K562 (cell line): ENCODE results near the gene CABP7. TPM values are rescaled to one million over a fixed set of nuclear protein-coding genes. Genes with fewer than 3 reads are reported as not detected.

ENCODE experiments used
- ATAC-seq: fragments of 200-7000 bp; cut with Tn5 transposase; 3 replicates; pipeline ENCODE4 v1.9.1; 2020; ENCODE audit warnings: moderate library complexity
- BruUV-seq: library from RNA; stranded (reverse); fragments of 400-500 nt; replicated peaks from 2 replicates; lab custom pipeline; 2021; lab: Mats Ljungman, UMichigan
- CTCF ChIA-PET: fragments of 300-600 bp; formaldehyde crosslinking; extraction: SDS; loops from one replicate; lab custom pipeline; 2021; ENCODE audit warnings: low intra/inter-chr PET ratio; lab: Yijun Ruan, JAX
- POLR2A ChIA-PET: fragments of 300-600, 350-650 bp; sonication (Branson Sonifier 250); formaldehyde crosslinking; extraction: SDS; loops from one replicate; lab custom pipeline; 2021; ENCODE audit warnings: antibody characterized with exemption, inconsistent platforms; lab: Yijun Ruan, JAX
- DNase-seq, 4 experiments: peaks; one replicate each; pipeline versions ENCODE4 v3.0.0 to v3.0.0-alpha.2; 2011 to 2018; ENCODE audit warnings: low spot score in 3 of 4, mixed read lengths in 3 of 4; ENCODE audit errors: extremely low read depth in 1 of 4
- FAIRE-seq: peaks from 2 replicates; lab custom pipeline; 2011; peaks lifted over from hg19 to GRCh38; lab: Jason Lieb, UNC
- H2AFZ ChIP-seq: 2 replicates; pipeline ENCODE4 v1.6.0; 2011; ENCODE audit warnings: low read depth, low read length, control low read depth, inconsistent platforms
- H3K27ac ChIP-seq: fragments of 200-600 bp; 3 replicates; pipeline ENCODE4 v1.8.0; 2011; ENCODE audit warnings: low read depth, mild to moderate bottlenecking, control low read depth, inconsistent platforms, low read length, moderate library complexity, mixed read lengths; ENCODE audit errors: extremely low read depth
- H3K27me3 ChIP-seq, 2 experiments: fragments of 300-600 bp in 1 of 2; 2 replicates in 1 of 2; 3 replicates in 1 of 2; pipeline versions ENCODE4 v1.6.0 to v1.8.0; 2011; ENCODE audit warnings: inconsistent platforms in 2 of 2, low read length in 2 of 2, mild to moderate bottlenecking in 1 of 2, mixed read lengths in 1 of 2, moderate library complexity in 1 of 2; ENCODE audit not compliant: control insufficient read depth in 2 of 2, insufficient read depth in 2 of 2
- H3K36me3 ChIP-seq: fragments of 300-600 bp; 3 replicates; pipeline ENCODE4 v1.8.0; 2011; ENCODE audit warnings: mild to moderate bottlenecking, low read length, inconsistent platforms; ENCODE audit not compliant: control insufficient read depth, insufficient read depth
- H3K4me1 ChIP-seq, 2 experiments: fragments of 200-600 bp in 1 of 2; replicated peaks in 1 of 2; 2 replicates in 1 of 2; 3 replicates in 1 of 2; pipeline versions ENCODE4 v1.5.1 to v1.8.0; 2011; ENCODE audit warnings: inconsistent platforms in 2 of 2, low read length in 2 of 2, mild to moderate bottlenecking in 1 of 2, mixed read lengths in 1 of 2, moderate library complexity in 1 of 2; ENCODE audit not compliant: control insufficient read depth in 2 of 2, insufficient read depth in 2 of 2
- H3K4me2 ChIP-seq: 2 replicates; pipeline ENCODE4 v1.6.1; 2011; ENCODE audit warnings: low read length, control low read depth, inconsistent platforms, mixed read lengths; ENCODE audit not compliant: insufficient read depth
- H3K4me3 ChIP-seq: fragments of 200-600 bp; sonication (generic), shearing (Covaris generic); 2 replicates; pipeline ENCODE4 v1.5.1; 2016; ENCODE audit warnings: control low read depth, inconsistent platforms
- H3K79me2 ChIP-seq: fragments of 200-600 bp; 3 replicates; pipeline ENCODE4 v1.8.0; 2011; ENCODE audit warnings: low read length, inconsistent platforms; ENCODE audit not compliant: control insufficient read depth, insufficient read depth
- H3K9ac ChIP-seq, 2 experiments: 2 replicates each; pipeline versions ENCODE4 v1.6.0 to v1.6.1; 2011; ENCODE audit warnings: low read depth in 2 of 2, low read length in 2 of 2, control low read depth in 1 of 2, inconsistent platforms in 1 of 2, mild to moderate bottlenecking in 1 of 2, mixed read lengths in 1 of 2; ENCODE audit not compliant: insufficient read depth in 1 of 2
- H3K9me1 ChIP-seq: one replicate; pipeline ENCODE4 v1.6.0; 2011; ENCODE audit warnings: inconsistent platforms, mild to moderate bottlenecking, low read length, moderate library complexity; ENCODE audit not compliant: control insufficient read depth, insufficient read depth
- H3K9me3 ChIP-seq: replicated peaks from 2 replicates; pipeline ENCODE4 v1.5.1; 2011; ENCODE audit warnings: low read depth, low read length, inconsistent platforms; ENCODE audit not compliant: control insufficient read depth, insufficient read depth
- H4K20me1 ChIP-seq: replicated peaks from 2 replicates; pipeline ENCODE4 v1.6.1; 2011; ENCODE audit warnings: low read length, inconsistent platforms, mixed read lengths; ENCODE audit not compliant: control insufficient read depth, insufficient read depth
- CBFA2T3 ChIP-seq: fragments of 450-650 bp; IDR thresholded peaks from 2 replicates; pipeline ENCODE4 v1.6.1; 2017
- FOXK1 ChIP-seq: sonication (generic); formaldehyde crosslinking; IDR thresholded peaks from 2 replicates; pipeline ENCODE4 v1.8.0; 2022; ENCODE audit warnings: missing genetic modification reagents, mild to moderate bottlenecking, borderline replicate concordance
- MTA2 ChIP-seq: fragments of 450-650 bp; IDR thresholded peaks from 2 replicates; pipeline ENCODE4 v1.6.1; 2016; ENCODE audit warnings: low read depth
- PHF21A ChIP-seq: fragments of 450-650 bp; IDR thresholded peaks from 2 replicates; pipeline ENCODE4 v1.6.1; 2017; ENCODE audit warnings: low read depth, borderline replicate concordance
- POLR2G ChIP-seq: fragments of 200-400 bp; formaldehyde crosslinking; IDR thresholded peaks from 2 replicates; pipeline ENCODE4 v1.6.1; 2017; ENCODE audit warnings: low read depth, mild to moderate bottlenecking, antibody characterized with exemption, low read length, moderate library complexity
- RBM22 ChIP-seq: fragments of 200-400 bp; formaldehyde crosslinking; IDR thresholded peaks from 2 replicates; pipeline ENCODE4 v1.6.1; 2018; ENCODE audit warnings: low read length, low read depth; ENCODE audit not compliant: poor library complexity, severe bottlenecking
- THRA ChIP-seq: fragments of 450-650 bp; IDR thresholded peaks from 2 replicates; pipeline ENCODE4 v1.6.1; 2017; ENCODE audit warnings: mild to moderate bottlenecking, moderate library complexity
- YY1 ChIP-seq, 3 experiments: IDR thresholded peaks; 2 replicates each; pipeline ENCODE4 v1.6.1; 2011; ENCODE audit warnings: low read length in 2 of 3, mild to moderate bottlenecking in 2 of 3, moderate library complexity in 2 of 3, borderline replicate concordance in 1 of 3, control low read depth in 1 of 3, low read depth in 1 of 3; ENCODE audit not compliant: insufficient read depth in 3 of 3, insufficient replicate concordance in 2 of 3, control insufficient read depth in 1 of 3, insufficient read length in 1 of 3; ENCODE audit errors: extremely low read depth in 1 of 3
- ZFP1 ChIP-seq: fragments of 450-650 bp; formaldehyde crosslinking; IDR thresholded peaks from 2 replicates; pipeline ENCODE4 v1.4.0; 2020; ENCODE audit warnings: mild to moderate bottlenecking, mixed read lengths
- ZNF121 ChIP-seq: sonication (generic); formaldehyde crosslinking; conservative IDR thresholded peaks from 2 replicates; pipeline ENCODE4 v1.8.0; 2022; ENCODE audit warnings: missing genetic modification reagents
- ZNF253 ChIP-seq: fragments of 250-450 bp; sonication (Bioruptor Pico); conservative IDR thresholded peaks from 2 replicates; pipeline ENCODE4 v1.6.1; 2021; ENCODE audit warnings: mild to moderate bottlenecking
- ZNF282 ChIP-seq: sonication (generic); formaldehyde crosslinking; IDR thresholded peaks from 2 replicates; pipeline ENCODE4 v1.8.1; 2023; ENCODE audit warnings: missing genetic modification reagents
- WGBS: fragments of 100-300 bp; shearing (Covaris generic); methylation state at CpG from one replicate; pipeline ENCODE4 v1.1.6; 2016; ENCODE audit warnings: low coverage, mixed read lengths; ENCODE audit not compliant: insufficient coverage; ENCODE audit errors: missing lambda C conversion rate; 5-methylcytosine and 5-hydroxymethylcytosine counted together
- in situ Hi-C: fragments of 300-500 bp; cut with MboI; formaldehyde crosslinking; loops from 4 replicates; pipeline ENCODE4 v1.15.0; 2018; ENCODE audit warnings: inconsistent platforms, mixed read lengths
- intact Hi-C: fragments of 100-400 bp; cut with micrococcal nuclease; formaldehyde crosslinking; loops from 2 replicates; pipeline ENCODE4 v1.14.2; 2022
- polyA plus RNA-seq, 8 experiments: library from polyadenylated mRNA; depleted of rRNA in 4 of 8; stranded (reverse) in 5 of 8; unstranded in 3 of 8; fragments of >200 nt; fragmentation: Nextera tagmentation in 2 of 8; fragmentation: Illumina TruSeq in 1 of 8; extraction: Ambion mirVana in 2 of 8; extraction: Trizol in 1 of 8; gene quantifications; 2 replicates each; pipeline versions ENCODE4 v1.2.1 to v1.2.3, GENCODE V29; 2011 to 2014; ENCODE audit warnings: inconsistent platforms in 1 of 8, missing spikeins in 1 of 8
- total RNA-seq, 7 experiments: library from RNA; depleted of rRNA in 6 of 7; stranded (reverse); fragments of >200 nt in 6 of 7; fragmentation: Illumina TruSeq in 2 of 7; extraction: Trizol in 2 of 7; gene quantifications; 2 replicates each; pipeline versions ENCODE4 v1.2.1 to v1.2.3, GENCODE V29; 2011 to 2021; ENCODE audit warnings: low replicate concordance in 1 of 7

Gene CABP7
- total and polyA plus RNA-seq, 9 of the 15 experiments (the other 6 are each of a cell fraction or from before 2014, with no cell fraction given), result not detected

DNA sequence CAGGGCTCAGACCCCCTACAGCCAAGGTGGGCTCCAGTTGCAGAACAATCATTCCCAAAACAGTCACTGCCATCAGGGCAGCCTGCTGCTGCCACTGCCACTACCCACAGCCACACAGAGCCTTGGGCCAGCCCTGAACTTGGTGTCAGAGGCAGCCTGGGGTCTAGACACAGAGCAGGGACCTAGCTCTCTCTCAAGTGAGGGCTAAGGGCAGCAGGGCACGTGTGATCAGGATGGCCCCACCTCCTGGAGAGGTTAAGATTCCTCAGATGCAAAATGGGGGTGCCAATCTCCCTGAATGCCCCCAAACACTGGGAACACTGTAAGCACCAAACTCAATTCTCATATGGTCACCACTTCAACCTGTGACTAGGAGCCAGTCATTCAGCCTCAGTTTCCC, 15.6 kb downstream of the CABP7 start (continued):
- TF ChIP-seq RBM22 (no peak), FOXK1 (CRISPR knock-in tag) (no peak), CBFA2T3 (no peak), ZNF253 (CRISPR knock-in tag) (no peak)

DNA sequence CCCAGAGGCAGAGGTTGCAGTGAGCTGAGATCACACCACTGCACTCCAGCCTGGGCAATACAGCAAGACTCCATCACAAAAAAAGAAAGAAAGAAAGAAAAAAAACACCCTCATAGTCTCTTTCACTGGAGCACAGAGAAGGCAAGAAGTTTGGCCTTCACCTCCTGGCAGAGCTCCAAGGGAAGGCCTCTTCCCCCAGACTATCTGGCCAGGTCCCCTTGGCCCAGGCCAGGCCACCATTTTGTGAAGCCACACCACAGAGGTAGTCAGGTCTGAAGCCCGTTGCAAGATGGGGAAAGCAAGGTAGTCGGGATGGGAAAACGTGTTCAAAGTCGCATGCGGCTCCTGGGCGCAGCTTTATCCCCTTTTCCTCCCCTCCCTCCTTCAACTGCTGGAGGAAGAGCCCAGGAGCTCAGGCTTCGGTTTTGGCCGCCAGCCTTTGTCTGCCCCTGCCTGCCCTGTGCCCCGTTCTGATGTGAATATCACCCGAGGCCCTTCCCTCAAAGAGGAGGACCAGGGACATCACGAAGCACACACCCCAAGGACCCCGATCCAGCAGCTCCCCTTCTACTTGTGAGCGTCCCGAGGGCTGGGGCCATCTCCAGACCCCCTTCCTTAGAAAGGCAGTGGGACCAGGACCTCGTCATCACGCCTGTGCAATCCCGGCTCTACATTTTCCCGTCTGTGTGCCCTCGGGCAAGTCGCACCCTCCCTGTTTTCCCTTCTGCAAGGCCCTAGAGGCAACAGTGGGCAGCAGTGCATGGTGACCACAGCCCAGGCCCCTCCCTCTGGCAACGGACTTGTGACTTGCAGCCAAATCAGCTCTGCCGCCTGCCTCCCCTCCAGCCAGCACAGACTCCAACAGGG, 17.7 kb downstream of the CABP7 start:
- BruUV-seq, result no TSS peak
- no peaks in the 10 kb centered on the region for H3K27me3 ChIP-seq
- no peak for FAIRE-seq
- H4K20me1 ChIP-seq, result no peaks in the 10 kb centered on the region
- no peak for ATAC-seq
- POLR2A ChIA-PET, result interaction anchor here (0.5 to 0.7 kb wide), 2 partner anchors 20 to 201 kb away, joined by 3 to 4 read pairs; no protein-coding TSS in a partner anchor
- intact Hi-C loops, result no loop called here
- no peaks in the 10 kb centered on the region for H3K36me3 ChIP-seq
- no peak overlapping the region for H3K4me2 ChIP-seq
- CTCF ChIA-PET, result no interaction called here
- no peaks in the 10 kb centered on the region for H3K79me2 ChIP-seq
- H3K9ac ChIP-seq, result no peak overlapping the region
- no peaks in the 10 kb centered on the region for H3K9me1 ChIP-seq
- peaks cover 5 to 29% of the 10 kb centered on the region in 2 experiments; a peak in 4 of 5 replicates for H3K4me1 ChIP-seq
- DNase-seq, result no peak
- in situ Hi-C loops, result no loop called here
- no peak overlapping the region for H3K27ac ChIP-seq
- 55% methylated on average over 9 of the region's 22 CpGs for WGBS
- no peaks in the 10 kb centered on the region for H3K9me3 ChIP-seq
- H2AFZ ChIP-seq, result no peak overlapping the region
- no peak overlapping the region for H3K4me3 ChIP-seq
- TF ChIP-seq ZFP1 (CRISPR knock-in tag) (no peak), PHF21A (no peak), THRA (no peak), ZNF121 (CRISPR knock-in tag) (0 out of 2 replicates have a peak, but pooled peaks have one; percentile 19), ZNF282 (CRISPR knock-in tag) (no peak), MTA2 (no peak), YY1 (IDR thresholded peaks at IDR 0.05; ENCODE audit: borderline replicate concordance in 1 of 3, control insufficient read depth in 1 of 3, extremely low read depth in 1 of 3, insufficient read depth in 3 of 3, insufficient read length in 1 of 3, insufficient replicate concordance in 2 of 3, low read depth in 1 of 3, low read length in 2 of 3) (peak in 1 of 3 experiments; percentile 38), POLR2G (0 out of 2 replicates have a peak, but pooled peaks have one; percentile 19)
